ENCODE data around the gene SEC22A.

- TF ChIP-seq CTCF (IDR thresholded peaks at IDR 0.05) (no peak), POLR2A (IDR thresholded peaks at IDR 0.05) (no peak), POLR2AphosphoS5 (IDR thresholded peaks at IDR 0.05) (no peak)
These were observed 33.1 kb upstream of the SEC22A start for GRCh38 chr3:123168605-123169004.

Data from prostate gland (tissue), 2 donors.